H54 (cell line): Measurements from ENCODE around the gene CATSPERB.
"Not testable (repeated sequence)": the region's sequence is repeated elsewhere in the genome, so short reads cannot be mapped to it uniquely, and the experiment has no call there.

ENCODE experiments used
- DNase-seq: peaks from one replicate; pipeline ENCODE4 v3.0.0; 2011; ENCODE audit warnings: low spot score, mixed read lengths; ENCODE audit not compliant: insufficient read length
- FAIRE-seq: peaks from 3 replicates; lab custom pipeline; 2011; peaks lifted over from hg19 to GRCh38; lab: Jason Lieb, UNC
- POLR2A ChIP-seq: IDR thresholded peaks from 2 replicates; pipeline ENCODE4 v1.6.1; 2011; ENCODE audit warnings: low read depth, mild to moderate bottlenecking, low read length

The CATSPERB gene

DNA sequence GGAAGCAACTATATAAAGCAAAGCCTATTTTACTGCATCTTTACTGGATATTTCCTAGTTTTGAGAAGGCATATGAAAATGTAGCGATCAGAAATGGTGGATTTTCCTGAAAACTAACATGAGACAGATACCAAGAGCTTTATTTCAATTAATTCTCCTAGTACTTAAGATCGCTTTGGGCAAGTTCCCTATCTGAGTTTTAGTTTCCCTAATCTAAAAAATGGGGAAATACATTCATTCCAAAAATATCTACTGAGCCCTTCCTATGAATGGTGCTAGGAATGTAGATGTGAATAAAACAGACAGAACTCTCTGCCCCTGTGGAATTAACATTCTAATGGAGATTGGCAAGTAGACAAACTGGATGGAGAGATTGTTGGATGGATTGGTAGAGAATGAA lies 8.4 kb downstream of the CATSPERB start:
- TF ChIP-seq POLR2A: no peak
- FAIRE-seq: no peak
- DNase-seq: no peak

DNA sequence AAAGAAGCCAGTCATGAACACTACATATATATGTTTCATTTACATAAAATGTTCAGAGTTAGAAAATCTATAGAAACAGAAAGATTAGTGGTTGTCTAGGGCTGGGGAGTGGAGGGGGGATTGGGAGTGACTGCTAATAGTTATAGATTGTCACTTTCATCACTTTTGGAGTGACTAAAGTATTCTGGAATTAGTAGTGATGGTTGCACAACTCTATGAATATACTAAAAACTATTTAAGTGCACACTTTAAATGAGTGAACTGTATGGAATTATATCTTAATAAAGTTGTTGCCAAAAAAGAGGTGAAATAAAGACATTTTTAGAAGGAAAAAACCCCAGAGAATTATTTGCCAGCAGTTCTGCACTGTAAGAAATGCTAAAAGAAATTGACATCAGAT lies 9.5 kb downstream of the CATSPERB start:
- no peak for DNase-seq
- no peak for TF ChIP-seq POLR2A
- no peak for FAIRE-seq

DNA sequence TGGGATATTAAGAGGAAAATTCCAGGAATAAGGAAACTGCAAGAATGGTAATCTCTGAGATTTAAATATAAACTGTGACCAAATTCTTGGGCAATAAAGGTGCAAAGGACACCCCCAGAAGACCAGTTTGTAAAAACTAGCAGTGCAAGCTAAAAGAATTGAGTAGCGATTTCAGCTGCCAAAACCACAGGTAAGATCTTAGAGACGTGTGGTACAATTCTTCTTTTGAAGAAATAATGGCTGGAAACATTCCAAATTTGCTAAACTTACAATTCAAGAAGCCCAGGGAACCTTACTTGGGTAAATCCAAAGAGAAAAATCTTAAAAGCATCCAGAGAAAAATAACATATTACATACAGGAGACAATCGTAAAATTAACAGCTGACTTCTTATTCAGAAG lies 12.0 kb downstream of the CATSPERB start:
- FAIRE-seq (no peak), DNase-seq (no peak)
- no peak for TF ChIP-seq POLR2A

DNA sequence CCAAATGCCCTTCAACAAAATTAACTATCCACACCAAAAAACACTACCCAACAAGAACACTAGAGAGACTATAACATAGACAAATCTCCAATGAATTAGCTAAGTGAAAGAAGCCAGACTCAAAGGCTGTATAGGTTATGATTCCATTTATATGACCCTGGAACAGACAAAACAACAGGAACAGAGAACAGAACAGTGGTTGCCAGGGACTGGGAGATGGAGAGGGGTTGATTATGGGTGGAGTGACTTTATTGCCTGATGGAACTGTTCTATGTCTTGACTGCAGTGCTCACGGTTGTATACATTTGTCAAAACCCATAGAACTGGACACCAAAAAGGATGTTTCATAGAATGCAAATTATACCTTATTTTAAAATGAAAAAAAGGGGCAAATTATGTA lies 14.9 kb downstream of the CATSPERB start:
- DNase-seq (no peak), FAIRE-seq (no peak)
- no peak for TF ChIP-seq POLR2A

DNA sequence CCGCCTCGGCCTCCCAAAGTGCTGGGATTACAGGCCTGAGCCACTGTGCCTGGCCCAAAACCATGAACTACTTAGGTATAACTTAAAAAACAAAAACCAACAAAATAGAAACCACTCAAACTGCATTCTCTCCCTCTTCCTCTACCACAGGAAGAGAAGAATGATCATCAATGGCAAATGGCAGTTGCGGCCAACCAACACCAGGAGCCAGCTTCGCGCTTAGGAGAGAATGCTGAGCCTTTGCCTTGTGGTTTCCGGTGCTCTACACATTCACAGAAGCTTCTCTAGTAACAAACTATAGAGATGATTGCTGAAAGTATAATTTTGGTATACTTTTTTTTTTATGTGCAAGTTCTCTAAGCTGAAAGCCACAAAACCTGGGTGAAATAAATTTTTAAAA lies 17.1 kb downstream of the CATSPERB start:
- FAIRE-seq: no peak
- DNase-seq: no peak
- TF ChIP-seq POLR2A: no peak

DNA sequence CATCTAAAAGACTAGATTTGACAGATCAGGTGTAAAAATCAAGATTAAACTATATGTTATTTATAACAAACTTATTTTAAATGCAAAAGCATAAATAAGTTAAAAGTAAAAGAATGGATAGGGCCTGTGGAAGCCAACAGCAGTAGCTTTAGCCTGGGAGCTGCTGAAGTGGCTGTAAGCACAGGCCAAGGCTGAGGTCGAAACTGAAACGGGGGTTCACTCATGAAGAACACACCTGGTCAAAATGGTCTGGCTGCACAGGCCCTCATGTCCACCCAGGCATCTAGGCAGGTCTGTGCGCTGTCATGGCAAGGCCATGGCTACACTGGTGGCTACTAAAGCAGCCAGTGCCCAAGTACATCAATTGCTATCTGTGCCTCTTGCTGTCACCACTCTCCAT lies 23.1 kb downstream of the CATSPERB start:
- TF ChIP-seq POLR2A: no peak
- FAIRE-seq (no peak), DNase-seq (no peak)

DNA sequence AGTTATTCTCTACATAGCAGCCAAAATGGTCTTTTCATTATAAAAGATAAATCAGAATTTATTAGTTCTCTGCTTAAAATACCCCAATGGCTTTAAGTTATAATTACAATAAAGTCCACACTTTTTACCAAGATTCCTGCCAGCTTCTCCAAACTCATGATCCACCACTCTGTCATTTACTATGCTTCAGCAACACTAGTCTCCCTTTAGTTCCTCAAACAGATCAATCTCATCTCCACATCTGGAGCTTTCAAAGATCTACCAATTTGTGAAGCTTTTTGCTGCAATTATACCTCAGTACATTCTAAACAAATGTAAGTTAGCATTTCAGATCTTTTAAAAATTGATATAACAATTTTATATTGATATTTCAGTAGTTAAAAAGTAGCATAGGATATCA lies 24.9 kb downstream of the CATSPERB start:
- DNase-seq (no peak), FAIRE-seq (no peak)
- TF ChIP-seq POLR2A: no peak

DNA sequence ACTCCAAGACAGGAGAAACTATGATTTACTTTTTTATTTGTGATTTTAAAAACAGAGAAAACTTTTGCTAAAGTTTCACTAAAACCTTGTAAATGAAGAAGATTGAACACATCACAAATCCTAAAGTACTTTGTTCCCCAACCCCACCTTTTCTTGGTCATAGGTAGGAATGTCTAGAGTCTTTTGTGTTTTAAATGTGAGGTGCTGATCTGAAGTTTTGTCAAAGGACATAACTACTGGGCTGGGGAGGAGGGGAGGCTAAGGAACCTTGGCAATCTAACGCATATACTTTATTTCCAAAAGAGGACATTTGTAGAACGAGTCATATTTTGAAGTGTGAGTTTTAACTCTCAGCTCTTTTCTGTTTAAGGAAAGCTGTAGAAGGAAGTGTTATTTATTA lies 37.2 kb downstream of the CATSPERB start:
- no peak for TF ChIP-seq POLR2A
- DNase-seq (no peak), FAIRE-seq (no peak)

DNA sequence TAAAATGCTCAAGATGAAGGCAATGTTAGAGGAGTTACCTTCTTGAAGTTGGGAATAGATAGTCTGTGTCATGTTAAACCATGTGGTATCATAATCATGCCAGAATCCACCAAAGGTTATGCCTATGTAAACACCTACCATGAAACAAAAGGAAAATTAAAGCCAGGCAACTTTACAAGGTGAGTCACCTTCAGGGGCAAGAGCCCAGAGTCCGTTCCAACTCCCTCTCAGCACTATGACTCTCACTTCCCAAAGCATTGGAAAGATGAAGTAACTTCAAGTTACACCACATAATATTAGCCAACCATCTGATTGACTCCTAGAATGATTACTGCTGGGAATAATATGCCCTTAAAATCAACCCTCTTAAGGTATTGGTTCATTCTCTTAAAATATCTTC lies 38.5 kb downstream of the CATSPERB start:
- no peak for DNase-seq
- no peak for TF ChIP-seq POLR2A

DNA sequence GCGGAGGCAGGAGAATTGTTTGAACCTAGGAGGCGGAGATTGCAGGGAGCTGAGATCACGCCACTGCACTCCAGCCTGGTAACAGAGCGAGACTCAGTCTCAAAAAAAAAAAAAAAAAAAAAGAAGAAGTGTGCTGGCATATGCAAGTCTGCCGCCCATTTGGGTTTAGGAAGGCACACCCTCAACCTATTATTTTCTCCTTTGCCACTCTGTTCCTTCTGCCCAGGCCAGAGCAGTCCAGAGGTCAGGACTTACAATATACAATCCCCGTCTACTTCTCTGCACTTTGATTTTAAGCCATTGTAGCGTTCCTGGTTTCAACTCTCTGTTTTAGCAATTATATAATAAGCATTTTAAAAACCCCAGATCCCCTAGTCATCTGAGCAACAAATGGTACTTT lies 39.8 kb downstream of the CATSPERB start:
- DNase-seq (no peak), FAIRE-seq (no peak)
- TF ChIP-seq POLR2A: no peak

More for the DNA sequence above, 38.5 kb downstream of the CATSPERB start:
- FAIRE-seq: no peak

DNA sequence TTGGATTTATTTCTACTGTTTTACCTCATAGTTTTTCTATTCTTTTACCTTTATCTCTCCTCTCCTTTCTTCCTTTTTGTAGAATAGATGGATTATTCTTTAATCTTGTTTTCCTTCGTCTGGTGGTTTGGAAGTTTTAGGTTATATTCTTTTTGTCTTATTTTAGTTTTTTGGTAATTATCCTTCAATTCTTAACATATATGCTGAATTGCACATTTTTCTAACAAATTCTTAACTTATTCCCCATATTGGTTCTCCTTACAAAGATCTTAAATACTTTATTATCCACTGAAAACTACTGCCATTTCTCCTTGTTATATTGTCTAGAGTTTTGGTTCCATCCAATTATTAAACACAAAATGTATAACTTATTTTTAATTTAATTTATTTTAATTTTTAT lies 42.3 kb downstream of the CATSPERB start:
- DNase-seq (no peak), FAIRE-seq (no peak)

DNA sequence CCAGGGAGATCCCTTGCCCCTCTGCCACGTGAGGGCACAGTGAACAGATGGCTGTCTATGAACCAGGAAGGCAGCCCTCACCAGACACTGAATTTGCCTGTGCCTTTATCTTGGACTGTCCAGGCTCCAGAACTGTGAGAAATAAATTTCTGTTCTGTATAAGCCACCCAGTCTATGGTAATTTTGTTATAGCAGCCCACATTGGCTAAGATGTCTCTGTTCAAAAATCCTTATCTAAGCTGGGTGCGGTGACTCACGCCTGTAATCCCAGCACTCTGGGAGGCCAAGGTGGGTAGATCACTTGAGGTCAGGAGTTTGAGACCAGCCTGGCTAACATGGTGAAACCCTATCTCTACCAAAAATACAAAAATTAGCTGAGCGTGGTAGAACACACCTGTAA lies 44.5 kb downstream of the CATSPERB start:
- FAIRE-seq, DNase-seq: not testable (repeated sequence)

More for the DNA sequence above, 42.3 kb downstream of the CATSPERB start:
- no peak for TF ChIP-seq POLR2A

DNA sequence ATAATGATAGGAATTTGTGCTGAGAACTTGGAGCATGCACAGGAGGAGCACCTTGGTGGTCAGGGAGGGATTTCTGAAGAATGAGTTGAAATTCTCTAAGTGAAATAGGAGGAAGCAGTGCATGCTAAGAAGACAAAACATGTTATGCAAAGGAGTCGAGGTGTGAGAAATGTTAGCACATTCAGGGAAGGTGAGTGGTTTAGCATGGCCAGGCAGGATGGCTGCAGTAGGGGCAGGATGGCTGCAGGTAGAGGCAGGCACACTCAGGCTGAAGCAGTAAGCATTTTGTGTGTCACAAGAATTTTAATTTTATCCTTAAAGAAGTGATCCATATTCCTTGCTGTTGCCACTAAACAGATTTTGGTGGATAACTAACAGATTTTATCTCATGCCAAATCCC lies 46.3 kb downstream of the CATSPERB start:
- TF ChIP-seq POLR2A: no peak
- FAIRE-seq (no peak), DNase-seq (no peak)

DNA sequence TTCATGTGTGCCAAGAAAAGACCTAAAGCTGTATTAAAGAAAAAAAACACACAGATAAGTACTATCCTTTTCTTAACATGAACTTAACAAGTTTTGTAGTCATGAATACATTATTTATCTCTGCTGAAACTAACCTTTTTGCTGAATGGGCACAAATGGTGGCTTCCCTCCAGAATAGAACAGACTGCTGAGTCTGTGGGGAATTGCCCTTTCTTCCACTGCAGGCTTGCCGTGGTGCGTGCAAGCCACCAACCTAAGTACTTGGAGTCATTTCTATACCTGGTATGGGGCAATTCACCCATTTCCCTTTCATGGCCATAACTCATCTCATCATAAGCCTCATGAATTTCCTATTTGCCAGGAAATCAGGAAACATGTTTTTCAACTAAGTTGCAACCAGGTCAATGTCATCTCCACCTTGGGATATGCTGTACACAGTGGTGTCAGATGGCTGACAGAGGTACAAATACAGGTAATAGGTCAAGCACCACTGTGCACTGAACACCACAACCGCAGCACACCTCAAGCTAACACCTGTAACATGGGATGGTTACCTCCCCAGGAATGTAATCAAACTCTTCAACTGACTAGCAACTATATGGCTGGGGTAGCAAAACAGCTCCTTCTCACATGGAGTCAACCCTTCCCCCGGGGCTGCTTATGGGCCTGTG lies 49.9 kb downstream of the CATSPERB start:
- no peak for DNase-seq
- no peak for TF ChIP-seq POLR2A
- FAIRE-seq: no peak

DNA sequence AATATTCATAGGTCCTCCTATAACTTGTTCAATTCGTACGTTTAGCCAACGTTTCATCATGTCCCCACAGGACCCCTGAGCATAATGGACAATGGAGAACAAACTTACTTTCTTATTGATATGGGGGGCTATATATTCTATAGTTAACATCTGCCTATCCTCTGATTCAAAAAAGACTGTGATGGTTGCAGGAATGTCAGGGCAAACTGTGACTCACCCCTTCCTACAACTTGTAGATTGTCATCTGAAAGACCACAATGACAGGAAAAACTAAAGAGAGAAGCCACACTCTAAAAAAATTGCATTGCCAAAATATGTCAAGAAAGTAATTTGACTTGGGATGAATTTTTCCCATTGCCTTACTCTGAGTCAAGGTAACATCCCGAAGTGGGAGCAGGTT lies 50.8 kb downstream of the CATSPERB start:
- no peak for DNase-seq
- FAIRE-seq: no peak
- no peak for TF ChIP-seq POLR2A
